ENCODE results near the gene COTL1. TPM values are rescaled to one million over a fixed set of nuclear protein-coding genes. Genes with fewer than 3 reads are reported as not detected.
"Not testable (repeated sequence)": the region's sequence is repeated elsewhere in the genome, so short reads cannot be mapped to it uniquely, and the experiment has no call there.

Gene COTL1
- total RNA-seq, 2 donors from 2014 or later: 287 to 328 TPM

- H3K4me3 Mint-ChIP-seq: no peak overlapping the region
- peaks cover 7% of the 10 kb centered on the region for H3K4me1 Mint-ChIP-seq
- no peak overlapping the region for H3K27ac Mint-ChIP-seq
- DNase-seq (no peak), ATAC-seq (no peak)
- no peaks in the 10 kb centered on the region for H3K36me3 Mint-ChIP-seq (ENCODE audit: low read depth)
- no peaks in the 10 kb centered on the region for H3K27me3 Mint-ChIP-seq
- H3K9me3 ChIP-seq (ENCODE audit: control insufficient read depth, low read length, poor library complexity, severe bottlenecking): no peaks in the 10 kb centered on the region
Observed at GRCh38 chr16:84524346-84524920, 93.4 kb downstream of the COTL1 start.

GRCh38 chr16:84521497-84521770 lies 96.4 kb downstream of the COTL1 start:
- no peak for DNase-seq
- no peak overlapping the region for H3K4me3 Mint-ChIP-seq
- no peaks in the 10 kb centered on the region for H3K36me3 Mint-ChIP-seq (ENCODE audit: low read depth)
- H3K27ac Mint-ChIP-seq: no peak overlapping the region
- no peak for ATAC-seq
- peaks cover 20% of the 10 kb centered on the region for H3K4me1 Mint-ChIP-seq
- no peaks in the 10 kb centered on the region for H3K9me3 ChIP-seq (ENCODE audit: control insufficient read depth, low read length, poor library complexity, severe bottlenecking)
- no peaks in the 10 kb centered on the region for H3K27me3 Mint-ChIP-seq

GRCh38 chr16:84520725-84521496 lies 97.0 kb downstream of the COTL1 start:
- Mint-ChIP-seq H3K4me1 (peaks cover 23% of the 10 kb centered on the region), H3K4me3 (no peak overlapping the region), H3K36me3 (ENCODE audit: low read depth) (no peaks in the 10 kb centered on the region), H3K27ac (peak overlapping the region; percentile 81), H3K27me3 (no peaks in the 10 kb centered on the region)
- DNase-seq (no peak), ATAC-seq (no peak)
- H3K9me3 ChIP-seq (ENCODE audit: control insufficient read depth, low read length, poor library complexity, severe bottlenecking): no peaks in the 10 kb centered on the region

GRCh38 chr16:84519855-84520254 lies 98.0 kb downstream of the COTL1 start:
- Mint-ChIP-seq H3K36me3 (ENCODE audit: low read depth) (no peaks in the 10 kb centered on the region), H3K27me3 (no peaks in the 10 kb centered on the region), H3K27ac (peak overlapping the region; percentile 81), H3K4me3 (peak overlapping the region; percentile 2), H3K4me1 (peaks cover 28% of the 10 kb centered on the region)
- no peaks in the 10 kb centered on the region for H3K9me3 ChIP-seq (ENCODE audit: control insufficient read depth, low read length, poor library complexity, severe bottlenecking)
- DNase-seq: no peak
- ATAC-seq: no peak

- H3K4me1 Mint-ChIP-seq: peaks cover 37% of the 10 kb centered on the region
- peak overlapping the region; percentile 50 for H3K4me3 Mint-ChIP-seq
- peak; percentile 33 to 39 (median 36) for DNase-seq
- peak overlapping the region; percentile 81 for H3K27ac Mint-ChIP-seq
- no peaks in the 10 kb centered on the region for H3K27me3 Mint-ChIP-seq
- no peaks in the 10 kb centered on the region for H3K36me3 Mint-ChIP-seq (ENCODE audit: low read depth)
- H3K9me3 ChIP-seq (ENCODE audit: control insufficient read depth, low read length, poor library complexity, severe bottlenecking): no peaks in the 10 kb centered on the region
- peak; percentile 64 for ATAC-seq
Observed at GRCh38 chr16:84518804-84519341, 99.0 kb downstream of the COTL1 start.

GRCh38 chr16:84518220-84518619 lies 99.7 kb downstream of the COTL1 start:
- Mint-ChIP-seq H3K27ac (peak overlapping the region; percentile 81), H3K4me1 (peaks cover 42% of the 10 kb centered on the region)
- DNase-seq; H3K27me3 Mint-ChIP-seq; H3K9me3 ChIP-seq (ENCODE audit: control insufficient read depth, low read length, poor library complexity, severe bottlenecking); ATAC-seq; H3K4me3 Mint-ChIP-seq; H3K36me3 Mint-ChIP-seq (ENCODE audit: low read depth): not testable (repeated sequence)

- peak overlapping the region; percentile 81 for H3K27ac Mint-ChIP-seq
- no peak overlapping the region for H3K4me3 Mint-ChIP-seq
- H3K27me3 Mint-ChIP-seq: no peaks in the 10 kb centered on the region
- H3K36me3 Mint-ChIP-seq (ENCODE audit: low read depth): no peaks in the 10 kb centered on the region
- ATAC-seq: no peak
- DNase-seq: no peak
- H3K9me3 ChIP-seq (ENCODE audit: control insufficient read depth, low read length, poor library complexity, severe bottlenecking): no peaks in the 10 kb centered on the region
- H3K4me1 Mint-ChIP-seq: peaks cover 47% of the 10 kb centered on the region
Observed at GRCh38 chr16:84517366-84517765, 100.5 kb downstream of the COTL1 start.

Other genes starting within 250 kb of the COTL1 start
- gene ATP2C2, start 249.5 kb downstream of the COTL1 start, total RNA-seq: not detected
- gene MEAK7, start 113.4 kb downstream of the COTL1 start, total RNA-seq: 1 to 10 TPM; 5.7 to 8.9 TPM
- 10 to 100 TPM; 68.1 to 78.2 TPM for gene KLHL36, start 30.4 kb upstream of the COTL1 start, total RNA-seq
- 100 to 1,000 TPM; 169 to 221 TPM for gene USP10, start 81.9 kb upstream of the COTL1 start, total RNA-seq
- 1 to 10 TPM; 1.9 to 4.2 TPM for gene CRISPLD2, start 201.9 kb upstream of the COTL1 start, total RNA-seq